Stimulated activated CD8-positive, alpha-beta memory T cell treated with anti-CD3 and anti-CD28 coated beads, Interleukin-4, amount 100 ng/mL, for 24 hours (primary cell): ENCODE results near the gene CABLES1.

Experiments
- DNase-seq: peaks from one replicate; pipeline ENCODE4 v3.0.0-alpha.2; 2020; ENCODE audit warnings: low read depth

CABLES1 gene

GRCh38 chr18:23301972-23302371, 166.7 kb downstream of the CABLES1 start:
- DNase-seq = no peak

GRCh38 chr18:23302511-23302850, 167.2 kb downstream of the CABLES1 start:
- no peak for DNase-seq

- DNase-seq = no peak
Observed at GRCh38 chr18:23302851-23303527, 167.7 kb downstream of the CABLES1 start.

GRCh38 chr18:23306822-23307221, 171.5 kb downstream of the CABLES1 start:
- DNase-seq = no peak

GRCh38 chr18:23307567-23308295, 172.4 kb downstream of the CABLES1 start:
- no peak for DNase-seq
